Activated T-helper 9 cell treated with anti-CD3 and anti-CD28 coated beads, Interleukin-2, amount 50 U/mL, for 16 hours (primary cell): ENCODE data around the gene MBIP.

ENCODE experiments used
- DNase-seq: peaks from one replicate; pipeline ENCODE4 v3.0.0-alpha.2; 2020; ENCODE audit warnings: low read depth

MBIP gene

GRCh38 chr14:36264107-36264506 lies 56.3 kb downstream of the MBIP start:
- no peak for DNase-seq

- no peak for DNase-seq
Observed at GRCh38 chr14:36260970-36261640, 59.3 kb downstream of the MBIP start.

GRCh38 chr14:36258241-36258640 lies 62.2 kb downstream of the MBIP start:
- no peak for DNase-seq

GRCh38 chr14:36256126-36256801 lies 64.2 kb downstream of the MBIP start:
- no peak for DNase-seq

- DNase-seq, result no peak
Observed at GRCh38 chr14:36254020-36254624, 66.3 kb downstream of the MBIP start.
